NCI-H128 (cell line): Measurements from ENCODE around the gene TPK1.
"Not testable (repeated sequence)": the region's sequence is repeated elsewhere in the genome, so short reads cannot be mapped to it uniquely, and the experiment has no call there.

Source experiments
- DNase-seq: peaks from one replicate; lab custom pipeline; 2025; ENCODE audit not compliant: unreplicated experiment; lab: John Stamatoyannopoulos, UW

The TPK1 gene

GRCh38 chr7:144650439-144650838, 185.4 kb downstream of the TPK1 start:
- DNase-seq, result no peak

DNA sequence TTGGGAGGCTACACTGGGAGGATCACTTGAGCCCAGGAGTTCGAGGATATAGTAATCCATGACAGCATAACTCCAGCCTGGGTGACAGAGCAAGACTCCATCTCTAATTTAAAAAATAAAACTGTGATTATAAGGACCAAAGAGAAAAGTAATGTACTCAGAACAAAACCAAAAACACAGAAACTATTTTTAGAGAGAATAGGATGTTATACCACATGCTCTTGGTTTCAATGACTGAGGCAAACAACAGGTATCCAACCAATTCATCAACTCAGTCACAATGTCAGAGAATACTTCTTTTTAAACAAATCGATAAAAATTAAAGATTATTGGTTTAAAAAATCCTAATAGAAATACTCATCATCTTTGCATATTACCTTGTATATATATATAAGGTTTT, 186.7 kb downstream of the TPK1 start:
- no peak for DNase-seq

DNA sequence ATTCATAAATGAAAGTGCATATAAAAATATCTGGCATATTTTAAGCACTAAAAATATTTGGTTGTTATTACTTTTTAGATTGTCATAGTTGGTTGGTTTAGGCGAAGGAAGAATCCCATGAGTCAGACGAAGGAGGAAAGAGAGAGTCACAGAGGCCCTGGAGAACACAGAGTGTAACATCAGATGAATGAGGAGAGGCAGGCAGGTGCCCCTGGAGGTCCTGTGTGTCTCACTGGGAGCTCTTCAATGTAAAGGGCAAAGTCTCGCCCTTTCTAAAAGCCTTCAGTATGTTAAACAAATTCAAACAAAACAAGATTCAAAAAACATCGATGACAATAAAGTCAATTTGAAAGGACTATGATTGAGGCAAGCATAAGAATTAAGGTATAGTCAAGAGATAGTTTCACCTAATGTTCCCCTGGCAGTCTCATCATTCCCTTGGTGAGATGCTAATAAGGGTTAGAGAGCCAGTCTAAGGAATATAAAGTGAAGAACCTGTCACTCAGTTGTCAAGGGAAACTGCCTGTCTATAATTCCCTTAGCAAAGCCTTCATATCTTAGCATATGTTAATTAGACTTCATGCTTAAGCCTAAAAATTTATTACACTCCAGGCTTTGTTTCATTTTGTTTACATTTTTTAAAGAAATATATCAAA, 194.3 kb downstream of the TPK1 start:
- DNase-seq, result no peak

DNA sequence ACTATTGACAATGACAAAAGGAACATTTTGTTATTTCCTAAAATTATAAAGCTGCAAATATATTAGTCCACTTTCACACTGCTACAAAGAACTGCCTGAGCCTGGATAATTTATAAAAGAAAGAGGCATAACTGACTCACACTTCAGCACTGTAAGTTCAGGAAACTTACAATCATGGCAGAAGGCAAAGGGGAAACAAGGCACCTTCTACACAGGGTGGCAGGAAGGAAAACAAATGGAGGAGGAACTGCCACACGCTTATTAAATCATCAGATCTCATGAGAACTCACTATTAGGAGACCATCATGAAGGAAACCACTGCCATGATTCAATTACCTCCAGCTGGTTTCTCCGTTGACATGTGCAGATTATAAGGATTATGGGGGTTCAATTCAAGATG, 203.1 kb downstream of the TPK1 start:
- no peak for DNase-seq

- no peak for DNase-seq
Measured at GRCh38 chr7:144629598-144629997, 206.3 kb downstream of the TPK1 start.

- DNase-seq, result no peak
Measured at GRCh38 chr7:144629011-144629410, 206.8 kb downstream of the TPK1 start.

DNA sequence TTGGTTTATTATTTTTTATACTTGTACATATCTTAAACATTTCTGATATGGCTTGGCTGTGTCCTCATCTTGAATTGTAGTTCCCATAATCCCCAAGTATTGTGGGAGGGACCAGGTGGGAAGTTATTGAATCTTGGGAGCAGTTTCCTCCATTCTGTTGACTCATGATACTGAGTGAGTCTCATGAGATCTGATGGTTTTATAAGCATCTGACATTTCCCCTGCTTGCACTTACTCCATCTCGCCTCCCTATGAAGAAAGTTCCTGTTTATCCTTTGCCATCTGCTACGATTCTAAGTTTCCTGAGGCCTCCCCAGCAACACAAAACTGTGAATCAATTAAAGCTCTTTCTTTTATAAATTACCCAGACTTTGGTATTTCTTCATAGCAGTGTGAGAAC, 207.7 kb downstream of the TPK1 start:
- DNase-seq, result no peak

DNA sequence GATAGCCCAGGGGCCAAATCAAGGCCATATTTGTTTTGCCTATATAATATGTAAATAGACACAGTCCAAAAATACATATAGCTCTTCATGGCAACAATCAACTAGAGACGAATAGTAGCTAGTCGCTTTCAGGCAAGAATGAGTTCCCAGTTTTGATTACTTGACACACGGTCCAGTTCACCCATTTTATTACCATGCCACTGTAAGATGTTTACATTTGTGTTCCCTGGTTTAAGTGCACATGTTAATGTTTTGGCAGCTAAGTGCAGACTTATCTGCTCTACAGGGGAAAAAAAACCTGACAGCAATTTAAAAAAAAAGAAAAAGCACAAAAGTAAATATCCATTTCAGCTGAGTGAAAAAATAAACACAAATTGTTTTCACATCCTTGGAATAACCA, 213.1 kb downstream of the TPK1 start:
- no peak for DNase-seq

DNA sequence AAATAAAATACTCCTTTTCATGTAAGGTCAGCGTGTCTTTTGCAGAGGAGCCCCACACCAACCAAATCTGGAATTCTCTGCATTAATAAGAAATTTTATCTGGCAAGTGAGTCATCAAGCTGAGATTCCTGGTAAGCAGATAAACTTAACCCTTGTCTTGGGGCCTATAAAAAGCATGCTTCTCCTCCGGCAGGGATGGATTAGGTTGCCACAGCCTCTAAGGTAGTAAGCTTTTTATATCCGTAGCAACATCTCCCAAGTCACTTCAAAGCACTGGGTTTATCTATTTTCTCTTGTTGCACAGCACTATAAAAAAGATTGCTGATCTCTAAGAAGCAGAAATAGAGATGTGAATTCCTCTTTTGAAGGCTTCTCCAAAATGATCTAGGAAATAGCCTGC, 229.6 kb downstream of the TPK1 start:
- no peak for DNase-seq

DNA sequence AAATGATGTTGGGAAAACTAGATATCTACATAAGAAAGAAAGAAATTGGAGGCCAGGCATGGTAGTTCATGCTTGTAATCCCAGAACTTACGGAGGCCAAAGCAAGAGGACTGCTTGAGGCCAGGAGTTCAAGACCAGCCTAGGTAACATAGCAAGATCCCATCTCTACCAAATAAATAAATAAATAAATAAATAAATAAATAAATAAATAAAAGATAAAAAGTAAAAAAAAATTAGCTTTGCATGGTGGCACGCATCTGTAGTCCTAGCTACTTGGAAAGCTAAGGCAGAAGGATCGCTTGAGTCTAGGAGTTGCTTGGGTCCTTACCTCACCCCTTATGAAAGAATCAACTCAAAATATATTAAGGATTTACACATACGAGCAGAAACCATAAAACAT, 238.9 kb downstream of the TPK1 start:
- no peak for DNase-seq

GRCh38 chr7:144594580-144594979, 241.3 kb downstream of the TPK1 start:
- no peak for DNase-seq

GRCh38 chr7:144588559-144589051, 247.2 kb downstream of the TPK1 start:
- DNase-seq, result no peak

DNA sequence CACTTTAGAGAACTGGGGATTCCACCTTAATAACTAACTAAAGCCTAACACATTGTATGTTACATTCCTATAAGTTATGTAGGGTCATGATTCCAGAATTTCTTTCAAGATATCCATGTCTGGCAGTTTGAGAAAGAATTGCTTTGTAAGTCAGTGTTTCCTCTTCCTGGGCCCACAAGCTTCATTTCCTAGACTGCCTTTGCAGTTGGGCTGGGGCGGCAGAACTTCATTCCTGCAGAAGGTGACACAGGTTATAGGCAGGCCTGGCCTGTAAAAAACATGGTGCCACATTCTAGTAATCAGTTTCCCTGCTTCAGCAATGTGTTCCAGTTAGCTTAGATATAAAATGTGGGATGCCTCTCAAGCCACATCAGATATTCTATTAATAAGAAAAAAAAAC, 248.2 kb downstream of the TPK1 start:
- DNase-seq, result no peak

DNA sequence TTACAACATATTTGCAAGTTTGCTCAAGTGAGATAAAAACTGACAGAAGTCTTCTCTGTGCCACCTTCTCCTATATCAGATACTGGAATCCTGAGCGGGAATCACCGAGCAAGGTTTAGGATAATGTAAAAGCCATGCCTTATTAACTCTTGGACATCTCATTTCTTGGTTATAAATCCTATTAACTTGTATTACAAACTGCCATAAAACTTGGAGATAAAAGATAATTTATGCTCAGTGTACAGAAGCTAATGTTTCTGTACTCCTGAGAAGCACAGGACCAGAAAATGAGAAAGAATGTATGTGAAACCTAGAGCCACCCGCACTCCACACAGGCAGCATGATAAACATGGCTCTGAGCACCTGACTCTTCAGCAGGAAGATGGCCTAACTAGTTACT, 251.1 kb downstream of the TPK1 start:
- no peak for DNase-seq

- DNase-seq, result no peak
Measured at GRCh38 chr7:144579687-144580086, 256.2 kb downstream of the TPK1 start.

DNA sequence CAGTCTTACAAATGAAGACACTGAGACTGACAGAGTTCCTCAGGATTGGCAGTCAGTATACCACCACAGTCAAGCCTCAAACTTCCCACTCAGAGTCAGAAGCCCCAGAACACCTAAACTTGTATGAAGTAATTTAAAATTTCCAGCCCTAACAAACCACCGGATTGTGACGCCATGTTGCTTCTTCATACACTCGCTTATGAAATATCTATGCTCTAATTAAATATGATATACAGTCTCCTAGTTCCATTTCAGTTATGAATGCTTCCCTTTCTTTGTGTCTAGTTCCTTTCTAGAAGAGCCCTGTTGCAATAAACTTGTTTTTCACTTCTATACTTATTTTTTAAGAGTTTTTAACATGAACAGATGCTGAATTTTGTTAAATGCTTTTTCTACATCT, 260.4 kb downstream of the TPK1 start:
- no peak for DNase-seq

GRCh38 chr7:144574753-144575152, 261.1 kb downstream of the TPK1 start:
- DNase-seq, result not testable (repeated sequence)

GRCh38 chr7:144568233-144568632, 267.6 kb downstream of the TPK1 start:
- no peak for DNase-seq

DNA sequence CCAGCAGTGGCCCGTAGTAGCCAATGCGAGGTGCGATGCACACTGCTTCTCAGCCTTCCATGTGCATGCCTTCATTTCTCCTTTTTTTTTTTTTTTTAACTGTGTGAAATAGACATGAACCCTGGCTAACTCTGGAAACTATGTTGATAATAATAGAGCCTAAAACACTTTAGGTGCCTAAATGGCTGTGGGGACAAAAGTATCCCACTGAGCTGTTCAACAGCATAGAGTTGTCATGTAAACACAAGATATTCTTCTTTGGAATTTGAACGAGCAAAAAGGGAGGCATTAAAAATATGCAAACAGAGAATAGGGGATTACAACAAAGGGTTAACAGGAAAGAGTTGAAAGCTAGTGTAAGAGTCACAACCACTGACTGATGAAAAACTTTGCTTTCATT, 270.3 kb downstream of the TPK1 start:
- no peak for DNase-seq

- DNase-seq, result no peak
Measured at GRCh38 chr7:144549861-144550260, 286.0 kb downstream of the TPK1 start.

DNA sequence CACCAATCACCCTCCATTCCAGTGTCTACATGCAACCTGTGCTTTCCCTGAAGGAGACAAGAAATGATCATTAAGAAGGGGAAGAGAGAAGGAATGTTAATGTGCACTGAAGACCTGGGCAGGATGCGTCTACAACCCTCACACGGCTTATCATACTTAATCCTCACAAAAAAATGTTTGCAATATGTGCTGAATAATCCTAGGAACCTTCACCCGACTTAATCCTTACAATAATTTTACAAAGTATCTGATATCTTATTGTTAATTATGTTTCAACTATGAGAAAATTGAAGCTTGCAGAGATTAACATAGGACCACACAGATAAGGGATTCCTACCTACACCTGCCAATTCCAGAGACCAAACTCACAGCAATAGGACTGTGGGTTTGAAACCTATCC, 287.3 kb downstream of the TPK1 start:
- DNase-seq, result no peak

- DNase-seq, result no peak
Measured at GRCh38 chr7:144547888-144548287, 288.0 kb downstream of the TPK1 start.

GRCh38 chr7:144546782-144547181, 289.1 kb downstream of the TPK1 start:
- no peak for DNase-seq
